ENCODE measurements around the gene TEX26.

TEX26 gene

DNA sequence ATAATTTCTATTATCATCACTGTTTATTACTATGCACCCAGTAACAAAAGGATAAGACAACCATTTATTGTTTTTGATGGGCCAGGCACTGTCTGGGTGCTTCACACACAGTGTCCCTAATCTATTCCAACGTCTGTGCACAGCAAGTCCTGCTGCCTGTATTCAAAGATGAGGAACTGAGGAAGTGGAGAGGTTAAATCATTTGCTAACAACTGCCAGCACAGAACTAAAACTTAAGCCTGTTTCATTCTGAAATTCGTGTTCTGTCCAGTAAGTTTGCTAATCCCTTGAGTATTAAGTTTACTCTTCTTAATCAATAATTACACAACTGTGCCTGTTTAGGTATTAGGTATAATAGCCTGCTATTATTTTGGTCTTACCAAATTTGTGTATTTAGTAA, 41.9 kb downstream of the TEX26 start:
- no peak for DNase-seq (ENCODE audit: low read depth in 2 of 3, low spot score in 2 of 3)

DNA sequence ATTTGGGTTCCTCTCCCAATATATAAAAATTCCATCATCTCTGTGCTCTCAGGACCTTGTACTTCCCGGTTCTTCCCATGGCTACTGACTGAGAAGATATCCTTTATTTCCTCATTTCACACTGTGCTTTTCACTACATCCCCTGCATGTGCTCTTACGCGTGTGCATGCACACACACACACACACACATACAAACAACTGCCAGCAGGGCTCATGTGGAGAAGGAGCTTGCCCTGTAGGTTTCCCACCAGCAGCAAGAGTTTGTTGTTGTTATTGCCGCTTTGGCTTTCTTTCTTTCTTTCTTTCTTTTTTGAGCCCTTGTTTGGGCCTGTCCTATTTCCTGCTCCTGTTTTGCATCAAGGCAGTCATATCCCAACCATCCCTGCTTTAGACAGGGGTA, 43.6 kb downstream of the TEX26 start:
- no peak for DNase-seq (ENCODE audit: low read depth in 2 of 3, low spot score in 2 of 3)

DNA sequence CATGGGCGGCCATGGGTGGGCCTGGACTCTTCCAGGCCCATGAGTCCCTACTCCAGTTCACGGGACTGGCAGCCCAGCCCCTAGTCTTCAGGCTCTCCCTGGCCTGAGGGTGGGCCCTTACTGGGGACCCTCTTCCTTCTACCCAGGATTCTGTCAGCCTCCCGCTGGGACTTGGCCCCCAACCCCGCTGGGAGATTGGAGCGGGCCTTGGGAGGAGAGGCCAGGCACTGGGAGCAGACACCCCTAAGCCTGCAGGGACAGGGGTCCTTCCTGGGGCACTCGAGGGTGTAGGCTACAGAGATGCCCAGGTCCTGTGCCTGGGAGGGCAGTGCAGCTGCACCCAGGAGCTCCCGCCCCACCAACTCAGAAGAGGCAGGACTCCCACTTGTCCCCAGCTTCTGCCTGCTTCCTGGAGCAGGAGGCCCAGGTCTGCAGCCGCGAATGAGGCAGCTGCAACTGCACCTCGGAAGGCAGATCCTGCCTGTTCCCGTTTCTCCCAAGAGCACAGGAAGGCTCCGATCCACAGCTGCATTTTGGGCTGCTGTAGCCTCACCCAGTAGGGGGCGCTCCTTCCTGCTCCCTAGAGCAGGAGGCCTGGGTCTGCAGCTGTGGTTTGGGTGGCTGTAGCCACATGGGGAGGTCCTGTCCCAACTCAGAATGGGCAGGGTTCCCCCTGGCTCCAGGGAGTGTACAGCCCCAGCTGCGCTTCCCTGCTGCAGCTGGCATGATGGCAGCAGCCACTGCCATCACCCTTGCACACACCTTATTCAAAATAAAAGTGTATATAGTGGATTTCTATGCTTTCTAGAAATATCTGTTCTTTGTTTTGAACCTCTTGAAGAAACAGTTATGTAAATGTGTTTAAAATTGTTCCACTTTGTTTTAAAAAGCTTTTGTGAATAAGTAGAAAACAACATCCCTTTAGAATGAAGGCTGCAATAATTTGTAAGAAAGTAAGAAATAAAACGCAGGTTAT, 46.8 kb downstream of the TEX26 start:
- DNase-seq (ENCODE audit: low read depth in 2 of 3, low spot score in 2 of 3) = peak in 2 of 3 experiments; percentile 8 to 21

DNA sequence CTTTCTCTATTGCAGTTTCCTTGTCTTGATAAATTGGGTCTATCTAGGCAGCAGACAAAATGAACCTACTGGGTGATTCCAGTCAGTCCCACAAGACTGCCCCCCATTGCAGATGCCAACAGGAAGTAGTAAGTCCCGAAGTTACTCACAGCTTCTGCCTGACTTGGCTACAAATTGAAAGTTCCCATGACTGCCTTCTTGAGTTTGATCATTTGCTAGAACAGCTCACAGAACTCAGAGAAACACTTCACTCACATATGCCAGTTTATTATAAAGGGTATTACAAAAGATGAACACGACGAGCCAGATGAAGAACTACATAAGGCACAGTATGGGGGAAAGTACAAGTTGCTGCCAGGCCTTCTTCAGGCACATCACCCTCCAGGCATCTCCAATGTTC, 50.0 kb downstream of the TEX26 start:
- no peak for DNase-seq (ENCODE audit: low read depth in 2 of 3, low spot score in 2 of 3)

DNA sequence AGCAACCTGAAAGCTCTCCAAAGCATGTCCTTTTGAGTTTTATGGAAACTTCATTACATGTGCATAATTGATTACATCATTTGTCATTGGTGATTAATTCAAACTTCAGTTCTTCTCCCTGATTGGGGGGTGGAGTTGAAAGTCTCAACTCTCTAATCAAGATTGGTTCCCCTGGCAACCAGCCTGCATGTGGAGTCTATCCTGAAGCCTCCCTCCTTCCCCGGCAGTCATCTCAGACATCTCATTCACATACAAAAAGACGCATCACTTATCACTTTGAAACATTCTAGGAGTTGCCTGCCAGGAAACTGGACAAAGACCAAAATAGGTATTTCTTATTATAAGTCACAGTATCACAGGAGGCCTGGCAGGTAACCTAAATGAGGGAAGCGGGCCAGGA, 50.5 kb downstream of the TEX26 start:
- no peak for DNase-seq (ENCODE audit: low read depth in 2 of 3, low spot score in 2 of 3)

DNA sequence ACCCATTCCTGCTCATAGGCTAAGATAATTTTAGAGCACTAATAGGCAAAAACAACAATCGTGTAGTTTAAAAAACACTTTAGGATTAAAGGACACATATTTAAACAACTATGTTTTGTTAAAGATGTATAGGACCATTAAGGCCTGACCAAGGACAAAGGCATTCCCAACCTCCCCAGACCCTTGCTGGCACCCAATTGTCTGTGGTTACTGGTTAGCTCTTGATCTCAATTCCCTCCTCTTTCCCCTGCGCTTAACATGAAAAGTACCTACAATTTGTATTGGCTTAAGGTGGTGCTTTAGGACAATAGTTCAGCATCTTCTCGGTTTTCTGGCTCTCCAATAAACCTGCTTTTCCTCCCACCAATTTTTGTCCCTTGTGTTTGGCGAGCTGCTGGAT, 51.0 kb downstream of the TEX26 start:
- no peak for DNase-seq (ENCODE audit: low read depth in 2 of 3, low spot score in 2 of 3)

DNA sequence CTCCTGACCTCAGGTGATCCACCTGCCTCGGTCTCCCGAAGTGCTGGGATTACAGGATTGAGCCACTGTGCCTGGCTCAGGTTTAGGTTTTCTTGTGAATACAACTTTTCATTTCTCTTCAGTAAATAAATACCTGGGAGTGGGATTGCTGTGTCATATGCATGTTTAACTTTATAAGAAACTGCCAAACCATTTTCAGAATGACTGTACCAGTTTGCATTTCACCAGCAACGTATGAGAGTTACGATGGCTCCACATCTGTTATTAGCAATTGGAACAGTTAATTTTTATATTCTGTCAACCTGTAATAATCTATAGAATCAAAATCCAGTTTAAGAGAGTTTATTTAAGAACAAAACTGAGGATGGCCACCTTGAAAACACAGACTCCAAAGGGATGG, 52.2 kb downstream of the TEX26 start:
- no peak for DNase-seq (ENCODE audit: low read depth in 2 of 3, low spot score in 2 of 3)

DNA sequence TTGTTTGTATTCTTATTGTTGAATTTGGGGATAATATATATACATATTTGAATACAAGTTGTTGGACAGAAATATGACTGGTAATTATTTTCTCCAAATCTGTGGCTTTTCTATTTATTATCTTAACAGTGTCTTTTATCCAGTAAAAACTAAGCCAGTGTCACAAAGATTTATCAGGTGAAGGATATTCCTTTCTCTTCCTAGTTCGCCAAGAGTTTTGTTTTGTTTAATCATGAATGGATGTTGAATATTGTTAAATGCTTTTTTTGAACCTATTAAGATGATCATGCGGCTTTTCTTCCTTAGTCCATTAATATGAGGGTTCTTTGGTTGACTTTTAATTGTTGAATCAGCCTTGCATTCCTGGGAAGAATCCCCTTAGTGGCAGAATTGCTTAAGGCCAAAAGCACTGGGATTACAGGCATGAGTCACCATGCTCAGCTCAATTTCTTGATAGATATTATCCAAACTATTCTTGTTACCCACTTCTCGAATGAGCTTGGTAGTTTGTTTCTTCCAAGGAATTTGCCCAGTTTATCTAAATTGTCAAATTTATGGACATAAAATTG, 53.3 kb downstream of the TEX26 start:
- DNase-seq (ENCODE audit: low read depth in 2 of 3, low spot score in 2 of 3) = no peak

DNA sequence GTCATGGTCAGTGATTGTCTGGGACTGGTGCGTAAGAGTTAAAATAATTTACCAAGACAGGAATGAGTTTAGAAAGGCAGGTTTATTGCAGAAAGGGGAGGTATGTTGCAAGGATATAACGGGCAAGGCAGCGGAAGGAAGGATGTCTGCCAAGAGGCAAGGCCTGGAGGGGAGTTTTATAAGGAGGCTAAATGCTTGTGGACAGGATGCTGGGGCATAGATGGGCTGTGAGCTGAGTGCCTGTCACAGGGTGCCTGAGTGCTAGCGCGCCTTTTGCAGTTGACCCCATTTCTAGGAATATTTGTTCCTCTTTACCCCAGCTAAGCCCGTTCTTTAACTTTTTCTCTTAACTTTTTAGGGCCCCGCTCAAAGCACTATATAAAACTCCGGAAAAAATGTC, 58.7 kb downstream of the TEX26 start:
- DNase-seq (ENCODE audit: low read depth in 2 of 3, low spot score in 2 of 3) = no peak

DNA sequence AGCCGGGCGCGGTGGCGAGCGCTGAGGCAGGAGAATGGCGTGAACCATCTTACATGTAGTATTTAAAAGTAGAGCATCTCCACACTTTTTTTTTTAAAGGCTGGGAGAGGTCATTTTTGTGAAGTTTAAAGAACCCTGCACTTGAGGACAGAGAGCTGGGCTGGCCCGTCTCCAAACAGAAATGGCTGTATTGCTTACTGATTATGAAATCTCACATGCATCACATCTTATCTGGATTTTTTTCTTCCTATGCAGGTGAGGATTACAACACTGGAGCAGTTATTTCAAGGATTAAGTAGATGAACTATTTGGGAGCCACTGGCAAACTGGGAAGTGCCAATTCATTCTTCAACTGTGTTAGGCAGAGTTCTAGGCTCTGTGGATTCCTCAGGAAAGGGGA, 59.5 kb downstream of the TEX26 start:
- DNase-seq (ENCODE audit: low read depth in 2 of 3, low spot score in 2 of 3) = no peak

DNA sequence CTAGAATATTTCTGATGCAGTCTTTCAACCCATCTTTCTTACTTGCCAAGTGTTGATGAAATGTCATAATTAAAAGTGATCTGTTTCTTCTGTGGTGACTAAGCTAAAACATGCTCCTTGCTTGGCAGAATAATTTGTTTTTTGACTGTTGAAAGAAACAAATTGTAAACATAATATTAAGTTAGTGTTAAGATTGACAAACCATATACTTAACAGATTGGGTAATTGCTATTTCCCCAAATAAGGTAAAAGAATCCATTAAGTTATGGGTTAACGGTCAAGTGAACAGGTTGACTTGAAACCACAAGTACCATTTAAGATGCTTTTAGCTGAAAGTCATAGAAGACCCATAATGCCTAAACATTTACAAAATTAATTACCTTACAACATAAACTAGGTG, 62.9 kb downstream of the TEX26 start:
- DNase-seq (ENCODE audit: low read depth in 2 of 3, low spot score in 2 of 3) = no peak

DNA sequence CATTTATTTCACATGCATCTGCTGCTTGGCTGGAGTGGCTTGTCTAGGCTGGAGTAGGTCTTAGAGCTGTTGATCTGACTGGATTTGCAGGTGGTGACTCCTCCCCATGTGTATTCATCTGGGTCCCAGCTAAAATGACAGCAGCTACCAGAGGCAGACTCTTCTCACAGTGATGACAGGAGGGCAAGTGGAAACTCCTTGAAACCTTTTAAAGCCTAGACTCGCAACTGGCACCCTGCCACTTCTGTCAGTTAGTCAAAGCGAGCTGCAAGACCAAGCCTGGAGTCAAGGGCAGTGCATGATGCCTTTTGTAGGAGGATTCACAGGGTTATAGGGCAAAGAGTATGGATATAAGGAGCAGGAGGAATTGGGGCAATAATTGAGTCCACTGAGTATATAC, 65.2 kb downstream of the TEX26 start:
- no peak for DNase-seq (ENCODE audit: low read depth in 2 of 3, low spot score in 2 of 3)

DNA sequence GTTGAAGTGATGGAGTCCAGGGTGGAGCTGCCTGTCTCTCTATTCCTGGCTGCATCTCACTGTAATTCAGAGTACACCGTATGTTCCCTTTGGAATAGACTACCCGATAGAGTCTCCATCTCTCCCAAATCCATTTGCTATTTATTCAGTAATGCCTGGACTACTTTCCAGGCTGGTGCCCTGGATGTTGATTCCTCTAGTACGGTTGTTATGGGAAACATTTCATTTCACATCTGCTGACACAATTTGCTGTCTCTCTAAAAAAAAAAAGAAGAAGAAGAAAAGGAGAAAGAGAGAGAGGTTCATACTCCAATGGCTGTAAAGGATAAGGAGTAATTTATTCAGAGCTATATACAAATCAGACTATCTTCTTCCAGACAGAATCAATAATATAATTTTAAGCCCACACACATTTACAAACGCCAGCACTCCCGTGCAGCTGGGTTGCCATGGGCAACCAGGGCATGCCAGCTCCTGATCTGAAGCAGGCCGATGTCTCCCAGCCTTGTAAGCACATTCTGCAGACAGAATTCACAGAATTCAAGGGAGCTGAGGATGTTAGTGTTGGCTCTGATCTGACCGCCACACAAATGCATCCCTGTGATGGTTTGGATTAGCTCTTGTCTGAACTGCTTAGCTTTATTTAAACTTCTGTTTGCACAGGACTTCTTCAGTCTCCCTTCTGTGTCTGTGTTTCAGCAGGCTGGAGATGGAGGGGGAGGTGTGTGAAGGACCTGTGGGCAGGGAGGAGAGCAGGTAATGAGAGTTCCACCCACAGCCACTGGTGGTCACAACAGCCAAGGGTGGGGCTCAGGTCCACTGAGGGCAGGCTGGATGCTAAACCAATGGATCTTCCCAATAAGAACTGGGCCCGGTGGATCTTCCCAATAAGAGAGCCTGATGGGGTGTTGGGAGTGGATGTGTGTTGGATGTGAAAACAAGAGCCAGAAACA, 66.0 kb downstream of the TEX26 start:
- no peak for DNase-seq (ENCODE audit: low read depth in 2 of 3, low spot score in 2 of 3)

DNA sequence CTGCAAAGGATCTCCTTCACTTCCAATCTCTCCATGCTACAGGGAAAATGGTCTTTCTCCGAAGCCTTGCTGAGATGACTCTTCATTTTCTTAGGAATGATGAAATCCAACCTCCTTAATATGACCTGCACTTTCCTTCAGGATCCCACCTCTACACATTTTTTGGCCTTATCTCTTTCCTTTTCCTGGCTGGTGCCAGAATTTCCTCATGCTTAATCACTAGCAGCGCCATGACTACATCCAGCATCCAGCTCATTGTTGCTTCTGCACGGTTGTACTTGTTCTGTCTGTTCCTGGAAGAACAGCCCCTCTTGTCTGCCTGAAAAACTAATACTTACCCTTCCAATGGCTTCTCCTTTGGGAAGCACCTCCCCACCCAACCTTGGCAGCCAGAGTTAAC, 68.4 kb downstream of the TEX26 start:
- no peak for DNase-seq (ENCODE audit: low read depth in 2 of 3, low spot score in 2 of 3)

DNA sequence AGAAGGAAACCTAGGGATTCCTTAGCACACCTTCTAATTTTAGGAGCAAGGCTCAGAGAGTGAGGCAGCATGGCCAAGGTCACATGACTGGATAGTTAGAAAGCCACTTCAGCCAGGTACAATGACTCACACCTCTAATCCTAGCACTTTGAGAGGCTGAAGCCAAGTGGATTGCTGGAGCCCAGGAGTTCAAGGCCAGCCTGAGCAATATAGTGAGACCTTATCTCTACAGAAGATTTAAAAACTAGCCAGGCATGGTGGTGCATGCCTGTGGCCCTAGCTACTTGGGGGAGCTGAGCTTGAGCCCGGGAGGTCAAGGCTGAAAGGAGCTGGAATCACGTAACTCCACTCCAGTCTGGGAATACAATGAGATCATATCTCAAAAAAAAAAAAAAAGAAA, 69.2 kb downstream of the TEX26 start:
- DNase-seq (ENCODE audit: low read depth in 2 of 3, low spot score in 2 of 3) = no peak

DNA sequence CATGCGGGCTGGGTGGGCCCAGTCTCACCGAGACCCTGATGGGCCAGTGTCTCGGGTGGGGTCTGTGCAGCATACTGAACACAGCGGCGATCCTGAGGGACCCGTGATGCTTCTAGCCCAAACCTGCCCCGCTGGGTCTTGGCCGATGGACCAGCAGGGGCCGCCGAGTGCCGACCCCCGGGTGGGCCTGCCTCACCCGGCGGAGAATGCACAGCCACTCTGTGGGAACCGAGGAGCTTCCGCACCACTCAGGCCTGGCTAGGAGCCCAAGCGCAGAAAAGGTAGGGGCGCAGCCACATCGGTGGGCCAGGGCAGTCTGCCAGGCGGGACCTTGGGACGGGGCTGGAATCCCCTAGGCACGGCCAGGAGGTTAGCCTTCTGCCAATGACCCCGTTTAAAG, 72.6 kb downstream of the TEX26 start:
- DNase-seq (ENCODE audit: low read depth in 2 of 3, low spot score in 2 of 3) = no peak

DNA sequence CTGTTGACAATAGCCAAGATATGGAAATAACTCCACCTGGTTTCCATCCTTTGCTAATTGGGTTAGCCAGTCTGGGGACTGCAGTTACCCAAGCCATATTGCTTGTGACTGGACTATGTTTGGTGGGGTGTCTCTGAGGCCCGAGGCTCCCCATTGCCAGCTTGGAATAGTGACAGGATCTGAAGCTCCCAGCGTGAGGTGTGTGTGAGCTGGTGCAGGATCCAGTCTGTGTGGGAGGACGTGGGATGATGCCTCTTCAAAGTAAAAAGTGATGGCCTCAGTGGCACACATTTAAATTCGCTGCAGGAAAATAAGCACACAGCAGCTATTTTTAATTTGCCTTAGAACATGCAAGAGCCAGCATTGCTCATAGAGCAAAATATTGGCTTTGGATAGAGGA, 75.0 kb downstream of the TEX26 start:
- DNase-seq (ENCODE audit: low read depth in 2 of 3, low spot score in 2 of 3) = no peak

DNA sequence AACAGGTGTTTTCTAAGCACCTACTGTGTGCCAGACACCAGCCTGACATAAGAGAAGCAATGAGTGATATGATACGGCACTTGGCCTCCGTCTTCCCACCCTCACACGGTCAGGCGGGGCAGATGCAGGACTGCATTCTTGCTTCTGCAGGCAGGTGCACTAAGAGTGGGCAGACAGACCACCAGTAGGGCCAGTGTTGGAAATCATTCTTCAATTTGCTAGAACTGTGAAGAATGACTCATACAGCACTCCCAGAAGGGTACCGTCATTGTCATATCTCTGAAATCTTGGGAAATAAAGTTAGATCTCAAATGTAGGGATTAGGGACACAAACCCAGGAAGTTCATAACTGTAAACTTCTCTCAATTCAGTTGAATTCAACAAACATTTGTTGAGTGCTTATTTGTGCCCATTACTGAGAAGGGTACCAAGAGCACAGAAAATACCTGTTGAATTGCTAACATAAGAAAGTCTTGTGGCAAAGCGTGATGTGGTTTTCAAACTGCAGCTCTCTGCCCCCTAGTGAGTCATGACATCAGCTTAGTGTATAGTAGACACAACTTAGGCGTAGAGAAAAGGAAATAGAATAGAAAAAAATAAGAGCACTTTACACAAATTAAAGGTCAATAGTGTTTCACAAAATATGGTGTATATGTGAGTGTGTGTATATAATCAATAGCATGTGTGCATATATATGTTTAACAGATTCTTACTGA, 76.1 kb downstream of the TEX26 start:
- DNase-seq (ENCODE audit: low read depth in 2 of 3, low spot score in 2 of 3) = no peak

DNA sequence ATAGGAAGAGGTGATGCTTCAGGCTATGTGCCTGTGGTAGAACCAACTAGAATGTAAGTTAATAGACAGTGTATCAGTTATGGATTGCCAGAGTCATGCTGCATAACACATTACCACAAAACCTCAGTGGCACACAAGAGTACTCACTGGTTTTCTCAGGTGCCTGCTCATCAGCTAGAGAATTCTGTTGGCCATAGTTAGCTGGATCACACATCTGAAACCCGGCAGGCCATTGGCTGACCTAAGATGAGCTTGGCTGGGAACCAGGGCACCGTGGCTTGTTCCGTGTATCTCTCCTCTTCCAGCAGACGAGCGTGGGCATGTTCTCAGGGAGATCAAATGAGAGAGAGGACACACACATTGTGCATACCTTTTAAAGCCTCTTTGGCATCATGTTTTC, 76.7 kb downstream of the TEX26 start:
- no peak for DNase-seq (ENCODE audit: low read depth in 2 of 3, low spot score in 2 of 3)

DNA sequence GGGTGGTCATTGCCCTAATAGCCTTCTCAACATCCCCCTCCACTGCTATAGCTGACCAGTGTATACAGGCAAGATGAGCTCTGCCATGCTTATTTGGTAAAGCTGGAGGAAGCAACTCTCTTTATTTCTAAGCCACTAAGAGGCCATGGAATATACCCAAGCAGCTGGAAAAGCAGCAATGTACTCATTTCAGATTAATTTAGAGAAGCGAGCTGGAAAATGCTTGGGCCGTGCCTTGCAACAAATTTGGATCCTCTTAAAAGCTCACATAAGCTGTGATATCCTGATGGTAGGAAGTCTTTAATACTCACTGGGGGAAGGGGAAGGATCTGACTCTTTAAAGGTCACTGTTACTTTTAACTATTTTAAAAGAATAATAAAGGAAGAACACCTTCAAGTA, 77.8 kb downstream of the TEX26 start:
- DNase-seq (ENCODE audit: low read depth in 2 of 3, low spot score in 2 of 3) = no peak
